PC-3 (cell line): ENCODE data around the gene CDH19.

Experiments
- CTCF ChIP-seq: fragments of 300-600 bp; sonication (generic); conservative IDR thresholded peaks from 2 replicates; pipeline ENCODE4 v1.5.1; 2017; ENCODE audit warnings: antibody characterized with exemption, low read depth, mild to moderate bottlenecking, low read length
- EZH2 ChIP-seq: fragments of 300-600 bp; sonication (generic); IDR thresholded peaks from one replicate; pipeline ENCODE4 v1.6.1; 2017; ENCODE audit warnings: antibody characterized with exemption, mild to moderate bottlenecking, low read length; ENCODE audit not compliant: unreplicated experiment
- EZH2phosphoT487 ChIP-seq: fragments of 300-600 bp; sonication (generic); IDR thresholded peaks from 2 replicates; pipeline ENCODE4 v1.6.1; 2018; ENCODE audit warnings: mild to moderate bottlenecking, antibody characterized with exemption, low read length, borderline replicate concordance

- TF ChIP-seq CTCF (no peak), EZH2 (no peak), EZH2phosphoT487 (no peak)
Measured at GRCh38 chr18:66630831-66631230, 26.9 kb upstream of the CDH19 start.
